Subcutaneous abdominal adipose tissue (tissue), 5 donors: ENCODE measurements around the gene AARSD1.
A peak's percentile ranks its signal among the peaks of the same experiment; 100 is the strongest.
"Not testable (repeated sequence)": the region's sequence is repeated elsewhere in the genome, so short reads cannot be mapped to it uniquely, and the experiment has no call there.

ENCODE experiments used
- H3K27ac ChIP-seq: one replicate; pipeline ENCODE4 v1.7.0; 2013; ENCODE audit warnings: low read depth, mild to moderate bottlenecking, inconsistent platforms, low read length, moderate library complexity
- H3K27me3 ChIP-seq, 5 donors: one replicate each; pipeline ENCODE4 v1.7.0; 2013; ENCODE audit warnings: low read length in 5 of 5, inconsistent platforms in 1 of 5; ENCODE audit not compliant: control insufficient read depth in 5 of 5, insufficient read depth in 4 of 5
- H3K36me3 ChIP-seq, 5 donors: one replicate each; pipeline ENCODE4 v1.7.0; 2013; ENCODE audit warnings: low read length in 5 of 5; ENCODE audit not compliant: control insufficient read depth in 5 of 5, insufficient read depth in 5 of 5
- H3K4me1 ChIP-seq, 5 donors: one replicate each; pipeline ENCODE4 v1.7.0; 2013; ENCODE audit warnings: low read length in 5 of 5, mild to moderate bottlenecking in 3 of 5, moderate library complexity in 1 of 5; ENCODE audit not compliant: control insufficient read depth in 5 of 5, insufficient read depth in 5 of 5
- H3K4me3 ChIP-seq, 5 donors: one replicate each; pipeline ENCODE4 v1.7.0; 2013; ENCODE audit warnings: low read length in 5 of 5, low read depth in 1 of 5
- H3K9ac ChIP-seq, 5 donors: one replicate each; pipeline ENCODE4 v1.7.0; 2013; ENCODE audit warnings: low read length in 5 of 5, mild to moderate bottlenecking in 4 of 5, moderate library complexity in 3 of 5
- H3K9me3 ChIP-seq, 5 donors: one replicate each; pipeline ENCODE4 v1.7.0; 2013; ENCODE audit warnings: low read length in 5 of 5; ENCODE audit not compliant: control insufficient read depth in 5 of 5
- donor health status: healthy.
- donor health status: healthy.
- donor health status: healthy.
- donor health status: healthy.
- donor health status: healthy.

AARSD1 gene

GRCh38 chr17:42980766-42981397 lies 16.6 kb upstream of the AARSD1 start:
- Histone ChIP-seq H3K9me3 (no peaks in the 10 kb centered on the region), H3K4me3 (peak overlapping the region; percentile 82 to 95 (median 88)), H3K27me3 (no peaks in the 10 kb centered on the region), H3K9ac (peak overlapping the region; percentile 53 to 89 (median 87)), H3K27ac (peak overlapping the region; percentile 69), H3K4me1 (peaks cover 0 to 46% (median 43%) of the 10 kb centered on the region in 5 donors), H3K36me3 (no peaks in the 10 kb centered on the region)

GRCh38 chr17:42980274-42980765 lies 16.1 kb upstream of the AARSD1 start, which contains the start of gene RUNDC1:
TSS of gene RUNDC1 (plus strand) at chr17:42980565. CDS start at chr17:42980577, 12 bp downstream.
- Histone ChIP-seq H3K4me1 (peaks cover 0 to 42% (median 38%) of the 10 kb centered on the region in 5 donors), H3K9me3 (no peaks in the 10 kb centered on the region), H3K27ac (peak within 1 kb of the TSS; percentile 69), H3K27me3 (no peaks in the 10 kb centered on the region), H3K36me3 (no peaks in the 10 kb centered on the region), H3K4me3 (peak within 1 kb of the TSS; percentile 82 to 95 (median 88)), H3K9ac (peak within 1 kb of the TSS; percentile 53 to 89 (median 87))

- H3K4me3 ChIP-seq, result peak within 1 kb of the TSS; percentile 82 to 95 (median 88)
- peak within 1 kb of the TSS; percentile 69 for H3K27ac ChIP-seq
Observed at GRCh38 chr17:42979511-42980273, 15.4 kb upstream of the AARSD1 start, which contains the start of gene PTGES3L. TSS of gene PTGES3L (minus strand) at chr17:42980080. CDS start at chr17:42980053, 27 bp downstream.

GRCh38 chr17:42975701-42976100 lies 11.4 kb upstream of the AARSD1 start:
- H3K9me3 ChIP-seq, H3K4me3 ChIP-seq, H3K27me3 ChIP-seq, H3K27ac ChIP-seq, H3K36me3 ChIP-seq, H3K9ac ChIP-seq: not testable (repeated sequence)
- H3K4me1 ChIP-seq, result peaks cover 0 to 11% (median 9%) of the 10 kb centered on the region in 5 donors

More at GRCh38 chr17:42979511-42980273, 15.4 kb upstream of the AARSD1 start, which contains the start of gene PTGES3L:
- no peaks in the 10 kb centered on the region for H3K36me3 ChIP-seq
- peaks cover 0 to 36% (median 32%) of the 10 kb centered on the region in 5 donors for H3K4me1 ChIP-seq
- peak within 1 kb of the TSS in 4 of 5 donors; percentile 84 to 89 (median 87) for H3K9ac ChIP-seq
- no peaks in the 10 kb centered on the region for H3K27me3 ChIP-seq
- H3K9me3 ChIP-seq, result no peaks in the 10 kb centered on the region

- Histone ChIP-seq H3K27me3 (no peaks in the 10 kb centered on the region), H3K4me1 (peaks cover 0 to 9% (median 9%) of the 10 kb centered on the region in 5 donors), H3K27ac (no peak overlapping the region), H3K4me3 (no peak overlapping the region), H3K9me3 (no peaks in the 10 kb centered on the region), H3K36me3 (no peaks in the 10 kb centered on the region), H3K9ac (no peak overlapping the region)
Observed at GRCh38 chr17:42975265-42975664, 11.0 kb upstream of the AARSD1 start.

- not testable (repeated sequence) for H3K36me3 ChIP-seq, H3K4me1 ChIP-seq, H3K4me3 ChIP-seq, H3K9me3 ChIP-seq, H3K9ac ChIP-seq, H3K27me3 ChIP-seq, H3K27ac ChIP-seq
Observed at GRCh38 chr17:42973323-42973722, 9.1 kb upstream of the AARSD1 start.

GRCh38 chr17:42971589-42971988 lies 7.3 kb upstream of the AARSD1 start:
- Histone ChIP-seq H3K9ac (no peak overlapping the region), H3K27ac (no peak overlapping the region), H3K27me3 (no peaks in the 10 kb centered on the region), H3K9me3 (no peaks in the 10 kb centered on the region), H3K4me3 (no peak overlapping the region), H3K36me3 (no peaks in the 10 kb centered on the region), H3K4me1 (no peaks in the 10 kb centered on the region)

- Histone ChIP-seq H3K27ac (no peak overlapping the region), H3K27me3 (no peaks in the 10 kb centered on the region), H3K4me3 (no peak overlapping the region), H3K36me3 (no peaks in the 10 kb centered on the region), H3K9me3 (no peaks in the 10 kb centered on the region), H3K4me1 (peaks cover 0 to 5% (median under 1%) of the 10 kb centered on the region in 5 donors), H3K9ac (no peak overlapping the region)
Observed at GRCh38 chr17:42969001-42969581, 4.8 kb upstream of the AARSD1 start.

- H3K27me3 ChIP-seq, result no peaks in the 10 kb centered on the region
- H3K9me3 ChIP-seq, result no peaks in the 10 kb centered on the region
- H3K36me3 ChIP-seq, result peaks cover 0 to under 1% (median 0%) of the 10 kb centered on the region in 5 donors
- H3K27ac ChIP-seq, result no peak overlapping the region
- H3K4me1 ChIP-seq, result peaks cover 0 to 15% (median 9%) of the 10 kb centered on the region in 5 donors
- no peak overlapping the region for H3K4me3 ChIP-seq
- H3K9ac ChIP-seq, result no peak overlapping the region
Observed at GRCh38 chr17:42967925-42968324, 3.7 kb upstream of the AARSD1 start.
